AG10803 (cell line): Measurements from ENCODE around the gene PAQR6.
"Not testable (repeated sequence)": the region's sequence is repeated elsewhere in the genome, so short reads cannot be mapped to it uniquely, and the experiment has no call there.

ENCODE experiments used
- DNase-seq: peaks from one replicate; pipeline ENCODE4 v3.0.0; 2010; ENCODE audit warnings: low read depth
- H3K4me3 ChIP-seq: 2 replicates; pipeline ENCODE4 v1.5.1; 2011; ENCODE audit warnings: mild to moderate bottlenecking, low read length, control low read depth
- CTCF ChIP-seq: conservative IDR thresholded peaks from 2 replicates; pipeline ENCODE4 v1.5.1; 2011; ENCODE audit warnings: mild to moderate bottlenecking, low read length, control low read depth, inconsistent platforms

PAQR6 gene

GRCh38 chr1:156226116-156226538 is 21.7 kb downstream of the PAQR6 start:
- no peak overlapping the region for H3K4me3 ChIP-seq
- no peak for DNase-seq
- no peak for TF ChIP-seq CTCF

DNA sequence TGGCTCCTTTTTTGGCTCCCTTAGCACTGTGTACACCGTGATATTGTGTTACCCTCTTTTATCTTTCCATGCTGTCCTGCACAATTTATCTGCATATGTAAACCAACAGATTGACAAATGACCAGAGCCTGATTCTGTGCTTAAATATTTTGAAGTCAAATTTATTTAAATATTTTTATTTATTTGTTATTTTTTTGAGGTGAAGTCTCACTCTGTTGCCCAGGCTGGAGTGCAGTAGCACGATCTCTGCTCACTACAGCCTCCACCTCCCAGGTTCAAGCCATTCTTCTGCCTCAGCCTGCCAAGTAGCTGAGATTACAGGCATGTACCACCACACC is 22.2 kb downstream of the PAQR6 start:
- H3K4me3 ChIP-seq = no peak overlapping the region
- no peak for DNase-seq
- TF ChIP-seq CTCF = no peak

DNA sequence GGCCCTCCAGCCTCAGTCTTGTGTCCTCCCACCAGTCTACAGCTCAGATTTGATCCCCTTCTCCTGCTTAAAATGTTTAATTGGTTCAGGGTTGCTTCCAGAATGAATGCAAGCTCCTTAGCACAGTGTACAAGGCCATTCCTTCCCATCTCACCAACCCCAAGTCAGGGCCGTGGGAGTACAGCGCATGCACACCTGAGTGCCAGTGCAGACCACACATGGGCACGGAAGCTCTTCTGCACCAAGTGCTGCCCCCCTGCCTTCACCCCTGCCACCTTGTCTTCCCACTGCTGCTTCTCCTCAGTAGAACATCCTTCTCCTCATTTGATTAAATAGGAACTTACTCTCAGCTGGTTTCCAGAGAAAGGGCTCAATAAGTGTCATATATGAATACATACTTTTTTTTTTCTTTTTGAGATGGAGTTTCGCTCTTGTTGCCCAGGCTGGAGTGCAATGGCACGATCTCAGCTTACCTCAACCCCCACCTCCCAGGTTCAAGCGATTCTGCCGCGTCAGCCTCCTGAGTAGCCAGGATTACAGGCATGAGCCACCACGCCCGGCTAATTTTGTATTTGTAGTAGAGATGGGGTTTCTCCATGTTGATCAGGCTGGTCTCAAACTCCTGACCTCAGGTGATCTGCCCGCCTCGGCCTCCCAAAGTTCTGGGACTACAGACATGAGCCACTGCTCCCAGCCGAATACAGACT is 25.7 kb downstream of the PAQR6 start:
- no peak for TF ChIP-seq CTCF
- no peak overlapping the region for H3K4me3 ChIP-seq
- no peak for DNase-seq

GRCh38 chr1:156220226-156220625 is 27.6 kb downstream of the PAQR6 start:
- DNase-seq = no peak
- H3K4me3 ChIP-seq = no peak overlapping the region
- TF ChIP-seq CTCF = no peak

- DNase-seq = peak; percentile 52
- no peak for TF ChIP-seq CTCF
- no peak overlapping the region for H3K4me3 ChIP-seq
Measured at GRCh38 chr1:156217871-156218270, 30.0 kb downstream of the PAQR6 start.

DNA sequence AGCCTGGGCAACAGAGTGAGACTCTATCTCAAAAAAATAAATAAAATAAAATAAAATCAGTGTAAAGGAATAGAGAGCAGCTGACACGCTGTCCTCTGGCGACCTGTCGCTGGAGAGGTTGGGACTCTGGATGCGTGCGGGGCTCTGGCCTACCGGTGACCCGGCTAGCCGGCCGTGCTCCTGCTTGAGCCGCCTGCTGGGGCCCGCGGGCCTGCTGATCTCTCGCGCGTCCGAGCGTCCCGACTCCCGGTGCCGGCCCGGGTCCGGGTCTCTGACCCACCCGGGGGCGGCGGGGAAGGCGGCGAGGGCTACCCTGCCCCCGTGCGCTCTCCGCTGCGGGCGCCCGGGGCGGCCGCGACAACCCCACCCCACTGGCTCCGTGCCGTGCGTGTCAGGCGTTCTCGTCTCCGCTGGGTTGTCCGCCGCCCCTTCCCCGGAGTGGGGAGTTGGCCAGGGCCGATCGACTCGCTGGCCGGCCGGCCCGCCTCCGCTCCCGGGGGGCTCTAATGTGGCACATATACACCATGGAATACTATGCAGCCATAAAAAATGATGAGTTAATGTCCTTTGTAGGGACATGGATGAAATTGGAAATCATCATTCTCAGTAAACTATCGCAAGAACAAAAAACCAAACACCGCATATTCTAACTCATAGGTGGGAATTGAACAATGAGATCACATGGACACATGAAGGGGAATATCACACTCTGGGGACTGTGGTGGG is 31.3 kb downstream of the PAQR6 start:
- H3K4me3 ChIP-seq = not testable (repeated sequence)
- DNase-seq = peak; percentile 40

GRCh38 chr1:156214024-156214748 is 33.7 kb downstream of the PAQR6 start:
- peak overlapping the region; percentile 96 for H3K4me3 ChIP-seq
- DNase-seq = peak; percentile 23
- TF ChIP-seq CTCF = no peak
